ENCODE results near the gene CORO2B. TPM values are rescaled to one million over a fixed set of nuclear protein-coding genes. Genes with fewer than 3 reads are reported as not detected.
A peak's percentile ranks its signal among the peaks of the same experiment; 100 is the strongest.

CORO2B gene
- total RNA-seq, 4 donors from 2014 or later, result 4.7 to 18.8 (median 13.7) TPM

- ATAC-seq (ENCODE audit: low FRiP score) (no peak), DNase-seq (ENCODE audit: low spot score) (no peak)
- no peak for TF ChIP-seq CTCF (IDR thresholded peaks at IDR 0.05)
These were observed 140.9 kb downstream of the CORO2B start for GRCh38 chr15:68719672-68720071.

GRCh38 chr15:68721886-68722285 lies 143.1 kb downstream of the CORO2B start:
- TF ChIP-seq CTCF (IDR thresholded peaks at IDR 0.05), result no peak
- ATAC-seq (ENCODE audit: low FRiP score) (no peak), DNase-seq (ENCODE audit: low spot score) (no peak)

- DNase-seq (ENCODE audit: low spot score) (no peak), ATAC-seq (ENCODE audit: low FRiP score) (no peak)
- no peak for TF ChIP-seq CTCF (IDR thresholded peaks at IDR 0.05)
These were observed 146.9 kb downstream of the CORO2B start for GRCh38 chr15:68725736-68726135.

GRCh38 chr15:68726246-68726645 lies 147.5 kb downstream of the CORO2B start:
- ATAC-seq (ENCODE audit: low FRiP score) (no peak), DNase-seq (ENCODE audit: low spot score) (no peak)
- TF ChIP-seq CTCF (IDR thresholded peaks at IDR 0.05), result no peak

- DNase-seq (ENCODE audit: low spot score) (no peak), ATAC-seq (ENCODE audit: low FRiP score) (peak; percentile 31)
- TF ChIP-seq CTCF (IDR thresholded peaks at IDR 0.05), result no peak
These were observed 151.1 kb downstream of the CORO2B start for GRCh38 chr15:68729789-68730411.

GRCh38 chr15:68730471-68730919 lies 151.7 kb downstream of the CORO2B start:
- peak in 1 of 3 donors; percentile 51 for TF ChIP-seq CTCF (IDR thresholded peaks at IDR 0.05)
- DNase-seq (ENCODE audit: low spot score), result no peak
- no peak for ATAC-seq (ENCODE audit: low FRiP score)
